IMR-90 (cell line): ENCODE measurements around the gene RETN. TPM values are rescaled to one million over a fixed set of nuclear protein-coding genes. Genes with fewer than 3 reads are reported as not detected.

Experiments used
- ATAC-seq: fragments of 200-7000 bp; cut with Tn5 transposase; 2 replicates; pipeline ENCODE4 v1.9.1; 2020; ENCODE audit warnings: low read depth, mild to moderate bottlenecking, moderate library complexity
- BruUV-seq: library from RNA; stranded (reverse); fragments of 400-500 nt; replicated peaks from 2 replicates; lab custom pipeline; 2021; lab: Mats Ljungman, UMichigan
- CTCF ChIA-PET: fragments of 300-600 bp; formaldehyde crosslinking; extraction: SDS; loops from one replicate; lab custom pipeline; 2021; ENCODE audit warnings: antibody characterized with exemption; lab: Yijun Ruan, JAX
- POLR2A ChIA-PET: fragments of 300-600 bp; sonication (Branson Sonifier 250); formaldehyde crosslinking; loops from one replicate; lab custom pipeline; 2022; ENCODE audit warnings: antibody characterized with exemption; ENCODE audit not compliant: unreplicated experiment; lab: Charles Lee
- DNase-seq: peaks from one replicate; pipeline ENCODE4 v3.0.0; 2013
- H2AFZ ChIP-seq: replicated peaks from 2 replicates; pipeline ENCODE3; 2013; ENCODE audit warnings: low read length, mild to moderate bottlenecking; ENCODE audit not compliant: poor library complexity
- H2AK5ac ChIP-seq: 2 replicates; pipeline ENCODE4 v1.6.1; 2013; ENCODE audit warnings: low read depth, low read length, inconsistent platforms
- H2AK9ac ChIP-seq: replicated peaks from 2 replicates; pipeline ENCODE3; 2013; ENCODE audit warnings: mild to moderate bottlenecking, low read depth, low read length, moderate library complexity; ENCODE audit not compliant: poor library complexity
- H2BK120ac ChIP-seq: 2 replicates; pipeline ENCODE4 v1.6.1; 2013; ENCODE audit warnings: low read depth, low read length, inconsistent platforms
- H2BK15ac ChIP-seq: 3 replicates; pipeline ENCODE4 v1.6.1; 2013; ENCODE audit warnings: low read depth, low read length, inconsistent platforms
- H2BK20ac ChIP-seq: 2 replicates; pipeline ENCODE4 v1.6.1; 2013; ENCODE audit warnings: low read depth, mild to moderate bottlenecking, inconsistent platforms, low read length, moderate library complexity
- H2BK5ac ChIP-seq: 2 replicates; pipeline ENCODE4 v1.6.1; 2013; ENCODE audit warnings: mild to moderate bottlenecking, low read depth, low read length, inconsistent platforms; ENCODE audit not compliant: poor library complexity, severe bottlenecking
- H3K14ac ChIP-seq: replicated peaks from 2 replicates; pipeline ENCODE4 v1.6.1; 2013; ENCODE audit warnings: low read depth, low read length, inconsistent platforms
- H3K18ac ChIP-seq: 2 replicates; pipeline ENCODE4 v1.6.1; 2013; ENCODE audit warnings: low read depth, low read length, control low read depth
- H3K23ac ChIP-seq: 2 replicates; pipeline ENCODE4 v1.6.1; 2013; ENCODE audit warnings: low read depth, low read length, inconsistent platforms
- H3K27ac ChIP-seq: 2 replicates; pipeline ENCODE4 v1.5.1; 2013; ENCODE audit warnings: mild to moderate bottlenecking, control low read depth, low read length; ENCODE audit not compliant: insufficient read depth
- H3K27me3 ChIP-seq: 2 replicates; pipeline ENCODE4 v1.6.1; 2013; ENCODE audit warnings: low read length; ENCODE audit not compliant: control insufficient read depth, insufficient read depth
- H3K36me3 ChIP-seq: 2 replicates; pipeline ENCODE4 v1.6.1; 2013; ENCODE audit warnings: low read length, mixed read lengths; ENCODE audit not compliant: control insufficient read depth, insufficient read depth
- H3K4ac ChIP-seq: 2 replicates; pipeline ENCODE4 v1.6.1; 2013; ENCODE audit warnings: low read depth, low read length, inconsistent platforms
- H3K4me1 ChIP-seq: 2 replicates; pipeline ENCODE4 v1.6.1; 2013; ENCODE audit warnings: low read length, mixed read lengths; ENCODE audit not compliant: control insufficient read depth, insufficient read depth
- H3K4me2 ChIP-seq: 2 replicates; pipeline ENCODE4 v1.6.1; 2013; ENCODE audit warnings: low read depth, mild to moderate bottlenecking, control low read depth, low read length, moderate library complexity
- H3K4me3 ChIP-seq: 2 replicates; pipeline ENCODE4 v1.5.1; 2013; ENCODE audit warnings: low read depth, mild to moderate bottlenecking, control low read depth, low read length, moderate library complexity; ENCODE audit not compliant: insufficient read depth
- H3K56ac ChIP-seq: 2 replicates; pipeline ENCODE4 v1.6.1; 2013; ENCODE audit warnings: low read length, inconsistent platforms; ENCODE audit not compliant: insufficient read depth; ENCODE audit errors: extremely low read depth
- H3K79me1 ChIP-seq, 2 experiments: 2 replicates each; pipeline ENCODE4 v1.6.1; 2013; ENCODE audit warnings: low read length in 2 of 2, inconsistent platforms in 1 of 2, low read depth in 1 of 2
- H3K9ac ChIP-seq: 2 replicates; pipeline ENCODE4 v1.6.1; 2013; ENCODE audit warnings: low read depth, low read length, control low read depth
- H3K9me1 ChIP-seq: 2 replicates; pipeline ENCODE4 v1.6.1; 2013; ENCODE audit warnings: low read length, inconsistent platforms; ENCODE audit not compliant: insufficient read depth
- H3K9me3 ChIP-seq: 2 replicates; pipeline ENCODE4 v1.6.1; 2013; ENCODE audit warnings: low read length; ENCODE audit not compliant: control insufficient read depth, insufficient read depth
- H4K20me1 ChIP-seq: 2 replicates; pipeline ENCODE4 v1.6.1; 2013; ENCODE audit warnings: low read length, inconsistent platforms; ENCODE audit not compliant: insufficient read depth
- H4K5ac ChIP-seq: 2 replicates; pipeline ENCODE4 v1.6.1; 2013; ENCODE audit warnings: mild to moderate bottlenecking, low read depth, low read length, control low read depth
- H4K8ac ChIP-seq, 2 experiments: 2 replicates each; pipeline ENCODE4 v1.6.1; 2013; ENCODE audit warnings: low read depth in 2 of 2, low read length in 2 of 2, control low read depth in 1 of 2, inconsistent platforms in 1 of 2
- H4K91ac ChIP-seq: 2 replicates; pipeline ENCODE4 v1.6.1; 2013; ENCODE audit warnings: low read depth, low read length, inconsistent platforms; ENCODE audit not compliant: insufficient read depth
- BHLHE40 ChIP-seq: fragments of 150-350 bp; IDR thresholded peaks from 2 replicates; pipeline ENCODE4 v1.6.1; 2016; ENCODE audit warnings: mild to moderate bottlenecking, low read depth, low read length
- CEBPB ChIP-seq: IDR thresholded peaks from 2 replicates; pipeline ENCODE4 v1.6.1; 2012; ENCODE audit warnings: low read depth, low read length, improper control_type of control experiment
- CHD1 ChIP-seq: IDR thresholded peaks from 2 replicates; pipeline ENCODE4 v1.6.1; 2012; ENCODE audit warnings: low read depth, low read length, improper control_type of control experiment
- CTCF ChIP-seq: conservative IDR thresholded peaks from 2 replicates; pipeline ENCODE4 v1.5.1; 2012; ENCODE audit warnings: mild to moderate bottlenecking, low read depth, low read length, improper control_type of control experiment
- FOS ChIP-seq: fragments of 150-350 bp; IDR thresholded peaks from 2 replicates; pipeline ENCODE4 v1.6.1; 2016; ENCODE audit warnings: low read depth, low read length
- MAFK ChIP-seq: IDR thresholded peaks from 2 replicates; pipeline ENCODE4 v1.6.1; 2012; ENCODE audit warnings: low read depth, low read length, improper control_type of control experiment
- MAZ ChIP-seq: IDR thresholded peaks from 2 replicates; pipeline ENCODE4 v1.6.1; 2012; ENCODE audit warnings: low read depth, mild to moderate bottlenecking, low read length, improper control_type of control experiment, moderate library complexity, borderline replicate concordance
- MXI1 ChIP-seq: IDR thresholded peaks from 2 replicates; pipeline ENCODE4 v1.6.1; 2012; ENCODE audit warnings: low read depth, mild to moderate bottlenecking, low read length, moderate library complexity, borderline replicate concordance
- NFE2L2 ChIP-seq: fragments of 150-350 bp; IDR thresholded peaks from 2 replicates; pipeline ENCODE4 v1.6.1; 2016; ENCODE audit warnings: low read depth, mild to moderate bottlenecking, low read length
- POLR2A ChIP-seq: IDR thresholded peaks from 2 replicates; pipeline ENCODE4 v1.6.1; 2012; ENCODE audit warnings: mild to moderate bottlenecking, low read depth, low read length
- RAD21 ChIP-seq: IDR thresholded peaks from 2 replicates; pipeline ENCODE4 v1.6.1; 2012; ENCODE audit warnings: low read length, improper control_type of control experiment
- RCOR1 ChIP-seq: IDR thresholded peaks from 2 replicates; pipeline ENCODE4 v1.6.1; 2012; ENCODE audit warnings: mild to moderate bottlenecking, low read length, improper control_type of control experiment; ENCODE audit not compliant: insufficient replicate concordance
- RFX5 ChIP-seq: IDR thresholded peaks from 2 replicates; pipeline ENCODE4 v1.8.0; 2012; ENCODE audit warnings: low read depth, mild to moderate bottlenecking, low read length, moderate library complexity
- SMC3 ChIP-seq: fragments of 150-350 bp; IDR thresholded peaks from 2 replicates; pipeline ENCODE4 v1.6.1; 2016; ENCODE audit warnings: low read depth, mild to moderate bottlenecking, antibody characterized with exemption, low read length, moderate library complexity
- WGBS, 2 experiments: methylation state at CpG; one replicate each; pipeline versions ENCODE4 v1.1.5 to v1.1.7; 2013; ENCODE audit warnings: missing lambda C conversion rate in 2 of 2; ENCODE audit not compliant: insufficient read length in 1 of 2; ENCODE audit errors: extremely low coverage in 2 of 2; 5-methylcytosine and 5-hydroxymethylcytosine counted together
- dilution Hi-C: fragments of 300-500 bp; cut with HindIII; formaldehyde crosslinking; loops from one replicate; pipeline ENCODE4 v1.14.3; 2018; ENCODE audit warnings: low sequenced_read_pairs; ENCODE audit not compliant: unreplicated experiment
- in situ Hi-C: fragments of 300-500 bp; cut with MboI; formaldehyde crosslinking; loops from 3 replicates; pipeline ENCODE4 v1.14.3; 2019; ENCODE audit warnings: low sequenced_read_pairs, inconsistent platforms, mixed read lengths
- intact Hi-C: fragments of 100-400 bp; cut with micrococcal nuclease; formaldehyde crosslinking; loops from 2 replicates; pipeline ENCODE4 v1.10.0; 2022
- polyA plus RNA-seq, 3 experiments: library from polyadenylated mRNA; depleted of rRNA; stranded (reverse); fragments of >200 nt; gene quantifications; 2 replicates each; pipeline ENCODE4 v1.2.3, GENCODE V29; 2012; ENCODE audit warnings: low replicate concordance in 1 of 3
- total RNA-seq: library from RNA; depleted of rRNA; stranded (reverse); fragments of >200 nt; gene quantifications from 2 replicates; pipeline ENCODE4 v1.2.3, GENCODE V29; 2012
- TF ChIP-seq, protein P1 (sequence below): fragments of 150-350 bp; IDR thresholded peaks from 2 replicates; pipeline ENCODE4 v1.6.1; 2016; ENCODE audit warnings: low read depth, mild to moderate bottlenecking, low read length, moderate library complexity, borderline replicate concordance
- TF ChIP-seq, protein P2 (sequence below): fragments of 150-350 bp; IDR thresholded peaks from 2 replicates; pipeline ENCODE4 v1.6.1; 2017; ENCODE audit warnings: mild to moderate bottlenecking, antibody characterized with exemption, low read length, low read depth

RETN gene
- total and polyA plus RNA-seq, 2 of the 4 experiments (the other 2 are of a cell fraction): not detected

DNA sequence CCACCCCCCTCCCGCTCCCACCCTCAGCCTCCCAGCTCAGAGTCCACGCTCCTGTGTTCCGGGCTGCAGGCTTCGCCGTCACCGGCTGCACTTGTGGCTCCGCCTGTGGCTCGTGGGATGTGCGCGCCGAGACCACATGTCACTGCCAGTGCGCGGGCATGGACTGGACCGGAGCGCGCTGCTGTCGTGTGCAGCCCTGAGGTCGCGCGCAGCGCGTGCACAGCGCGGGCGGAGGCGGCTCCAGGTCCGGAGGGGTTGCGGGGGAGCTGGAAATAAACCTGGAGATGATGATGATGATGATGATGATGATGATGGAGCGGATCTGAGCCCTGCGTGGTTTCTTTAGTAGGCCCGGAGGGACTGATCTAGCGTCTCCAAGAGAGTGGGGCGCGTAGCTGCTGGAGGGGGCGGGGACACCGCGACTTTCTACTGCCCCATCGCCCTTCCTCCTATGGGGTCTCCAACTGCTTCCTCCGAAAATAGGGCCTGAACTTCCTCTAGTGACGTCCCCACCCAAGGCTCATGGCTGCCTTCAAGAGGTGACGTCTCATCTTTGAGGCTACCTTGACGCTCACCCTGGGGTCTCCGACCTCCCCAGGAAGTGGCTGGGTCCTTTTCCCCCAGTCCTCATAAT, 1.4 kb downstream of the RETN start:
- no peak for DNase-seq
- CTCF ChIA-PET: interaction anchor here (1.9 kb wide), 1 partner anchor 11 kb away, joined by 6 read pairs; the partner anchor contains the start of gene TRAPPC5
- dilution Hi-C loops (no loop called here), in situ Hi-C loops (no loop called here), intact Hi-C loops (no loop called here)
- no peak overlapping the region for H2BK20ac ChIP-seq
- peaks cover 29% of the 10 kb centered on the region for H3K27me3 ChIP-seq
- no peak overlapping the region for H2AK9ac ChIP-seq
- peak overlapping the region; percentile 80 for H2AFZ ChIP-seq
- H3K4me1 ChIP-seq: no peaks in the 10 kb centered on the region
- no peak for ATAC-seq
- H2BK15ac ChIP-seq: no peak overlapping the region
- H3K9me3 ChIP-seq: peaks cover 4% of the 10 kb centered on the region; the same call in 1 of the 2 replicates
- H3K36me3 ChIP-seq: no peaks in the 10 kb centered on the region
- BruUV-seq: no TSS peak
- no peaks in the 10 kb centered on the region for H3K9me1 ChIP-seq
- H2AK5ac ChIP-seq: no peak overlapping the region
- H3K79me1 ChIP-seq: no peaks in the 10 kb centered on the region
- TF ChIP-seq CHD1 (no peak), POLR2A (no peak), CTCF (no peak), MAZ (no peak), MXI1 (no peak), RCOR1 (no peak), CEBPB (no peak), SMC3 (no peak), BHLHE40 (no peak), NFE2L2 (no peak), RAD21 (no peak), RFX5 (no peak), FOS (no peak), MAFK (no peak)
- TF ChIP-seq, protein P1, sequence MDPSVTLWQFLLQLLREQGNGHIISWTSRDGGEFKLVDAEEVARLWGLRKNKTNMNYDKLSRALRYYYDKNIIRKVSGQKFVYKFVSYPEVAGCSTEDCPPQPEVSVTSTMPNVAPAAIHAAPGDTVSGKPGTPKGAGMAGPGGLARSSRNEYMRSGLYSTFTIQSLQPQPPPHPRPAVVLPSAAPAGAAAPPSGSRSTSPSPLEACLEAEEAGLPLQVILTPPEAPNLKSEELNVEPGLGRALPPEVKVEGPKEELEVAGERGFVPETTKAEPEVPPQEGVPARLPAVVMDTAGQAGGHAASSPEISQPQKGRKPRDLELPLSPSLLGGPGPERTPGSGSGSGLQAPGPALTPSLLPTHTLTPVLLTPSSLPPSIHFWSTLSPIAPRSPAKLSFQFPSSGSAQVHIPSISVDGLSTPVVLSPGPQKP: no peak
- TF ChIP-seq, protein P2, sequence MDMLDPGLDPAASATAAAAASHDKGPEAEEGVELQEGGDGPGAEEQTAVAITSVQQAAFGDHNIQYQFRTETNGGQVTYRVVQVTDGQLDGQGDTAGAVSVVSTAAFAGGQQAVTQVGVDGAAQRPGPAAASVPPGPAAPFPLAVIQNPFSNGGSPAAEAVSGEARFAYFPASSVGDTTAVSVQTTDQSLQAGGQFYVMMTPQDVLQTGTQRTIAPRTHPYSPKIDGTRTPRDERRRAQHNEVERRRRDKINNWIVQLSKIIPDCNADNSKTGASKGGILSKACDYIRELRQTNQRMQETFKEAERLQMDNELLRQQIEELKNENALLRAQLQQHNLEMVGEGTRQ: no peak
- no peak overlapping the region for H3K9ac ChIP-seq
- H3K23ac ChIP-seq: no peak overlapping the region
- H2BK5ac ChIP-seq: no peak overlapping the region
- 2% methylated on average over 10 of the region's 43 CpGs; no CpG with 5 or more reads in 1 of the 2 experiments for WGBS, 2 experiments
- no peak overlapping the region for H4K8ac ChIP-seq
- H3K56ac ChIP-seq: no peak overlapping the region
- no peak overlapping the region for H4K5ac ChIP-seq
- H2BK120ac ChIP-seq: no peak overlapping the region
- H3K4me2 ChIP-seq: peak overlapping the region; percentile 65; the same call in 1 of the 2 replicates
- H3K27ac ChIP-seq: no peak overlapping the region
- peak overlapping the region; percentile 13; the same call in 1 of the 2 replicates for H3K4me3 ChIP-seq
- H3K14ac ChIP-seq: no peak overlapping the region
- no peak overlapping the region for H4K91ac ChIP-seq
- H4K20me1 ChIP-seq: no peaks in the 10 kb centered on the region
- no peak overlapping the region for H3K4ac ChIP-seq
- no peak overlapping the region for H3K18ac ChIP-seq
- POLR2A ChIA-PET: no interaction called here
